ENCODE data around the gene HLA-G.
"Not testable (repeated sequence)": the region's sequence is repeated elsewhere in the genome, so short reads cannot be mapped to it uniquely, and the experiment has no call there.

HLA-G gene

GRCh38 chr6:29875734-29876133 lies 48.1 kb downstream of the HLA-G start:
- DNase-seq, result not testable (repeated sequence)

All from NCI-H1417 treated with DMSO at 0.1 percent for 48 hours (cell line).